ENCODE measurements around the gene ERBB4.

Gene ERBB4

DNA sequence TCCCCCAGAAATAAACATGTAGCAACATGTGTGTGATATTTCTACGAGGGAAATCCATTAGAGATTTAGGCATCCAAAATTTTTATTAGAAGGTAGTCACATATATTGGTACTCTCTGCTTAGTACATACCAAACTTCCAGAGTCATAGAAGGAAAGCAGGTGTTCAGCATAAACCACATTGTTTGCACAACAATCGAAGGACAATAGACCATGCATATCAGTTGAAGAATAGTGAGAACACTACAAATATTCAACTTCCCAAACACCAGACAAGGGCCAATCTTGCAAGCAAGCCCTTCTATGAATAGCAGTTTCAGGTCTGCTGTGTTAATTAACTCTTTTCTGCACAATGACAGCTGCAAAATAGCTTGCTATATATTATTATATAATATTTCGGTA lies 702.2 kb downstream of the ERBB4 start:
- Histone ChIP-seq H3K36me3 (ENCODE audit: insufficient read depth, low read length) (no peaks in the 10 kb centered on the region), H2AFZ (ENCODE audit: low read length) (no peak overlapping the region)

DNA sequence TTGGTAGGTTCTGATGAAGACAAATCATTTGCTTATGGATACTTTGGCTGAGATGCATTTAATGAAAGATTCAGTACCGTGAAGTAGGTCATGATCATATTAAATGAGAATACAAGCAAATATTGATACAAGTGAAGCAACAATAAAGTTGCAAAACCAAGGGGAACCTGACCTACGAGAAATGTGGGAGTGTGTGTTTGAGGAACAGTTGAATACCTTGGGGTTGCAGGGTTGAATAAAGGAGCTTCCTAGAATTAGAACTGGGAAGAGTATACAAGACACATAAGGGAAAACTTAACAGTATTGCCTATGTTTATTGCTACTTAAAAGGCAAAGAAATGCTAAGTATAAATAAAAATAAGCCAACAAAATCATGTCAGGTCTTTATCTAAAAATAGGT lies 702.9 kb downstream of the ERBB4 start:
- Histone ChIP-seq H3K79me2 (ENCODE audit: insufficient read depth, low read length) (no peaks in the 10 kb centered on the region), H3K36me3 (ENCODE audit: insufficient read depth, low read length) (no peaks in the 10 kb centered on the region), H3K27me3 (ENCODE audit: insufficient read depth, low read length, poor library complexity, severe bottlenecking) (no peaks in the 10 kb centered on the region), H3K4me1 (ENCODE audit: insufficient read depth, low read length, poor library complexity, severe bottlenecking) (peaks cover 23% of the 10 kb centered on the region), H3K9me3 (ENCODE audit: insufficient read depth, low read depth, low read length) (no peaks in the 10 kb centered on the region), H3K9ac (ENCODE audit: low read depth, low read length, poor library complexity, severe bottlenecking) (no peak overlapping the region), H3F3A (ENCODE audit: low read depth) (no peaks in the 10 kb centered on the region), H4K20me1 (ENCODE audit: insufficient read depth, low read length, poor library complexity, severe bottlenecking) (no peaks in the 10 kb centered on the region), H3K4me2 (ENCODE audit: low read depth, low read length, poor library complexity, severe bottlenecking) (peak overlapping the region; percentile 24), H3K4me3 (ENCODE audit: low read length, poor library complexity, severe bottlenecking) (no peak overlapping the region), H3K9me2 (replicated peaks; ENCODE audit: low read depth, low read length) (no peaks in the 10 kb centered on the region), H2AFZ (ENCODE audit: low read length) (no peak overlapping the region)
- TF ChIP-seq EZH2phosphoT487 (IDR thresholded peaks at IDR 0.05; ENCODE audit: borderline replicate concordance) (no peak), CTCF (conservative IDR thresholded peaks at IDR 0.05; ENCODE audit: low read length) (no peak)

More for the DNA sequence above, 702.2 kb downstream of the ERBB4 start:
- no peaks in the 10 kb centered on the region for H4K20me1 ChIP-seq (ENCODE audit: insufficient read depth, low read length, poor library complexity, severe bottlenecking)
- no peaks in the 10 kb centered on the region for H3K9me2 ChIP-seq (replicated peaks; ENCODE audit: low read depth, low read length)
- no peaks in the 10 kb centered on the region for H3K79me2 ChIP-seq (ENCODE audit: insufficient read depth, low read length)
- H3K27me3 ChIP-seq (ENCODE audit: insufficient read depth, low read length, poor library complexity, severe bottlenecking): no peaks in the 10 kb centered on the region
- no peak overlapping the region for H3K4me3 ChIP-seq (ENCODE audit: low read length, poor library complexity, severe bottlenecking)
- no peaks in the 10 kb centered on the region for H3F3A ChIP-seq (ENCODE audit: low read depth)
- no peak for TF ChIP-seq EZH2phosphoT487 (IDR thresholded peaks at IDR 0.05; ENCODE audit: borderline replicate concordance)
- no peak for TF ChIP-seq CTCF (conservative IDR thresholded peaks at IDR 0.05; ENCODE audit: low read length)
- H3K9me3 ChIP-seq (ENCODE audit: insufficient read depth, low read depth, low read length): no peaks in the 10 kb centered on the region
- H3K9ac ChIP-seq (ENCODE audit: low read depth, low read length, poor library complexity, severe bottlenecking): no peak overlapping the region
- peaks cover 23% of the 10 kb centered on the region for H3K4me1 ChIP-seq (ENCODE audit: insufficient read depth, low read length, poor library complexity, severe bottlenecking)
- H3K4me2 ChIP-seq (ENCODE audit: low read depth, low read length, poor library complexity, severe bottlenecking): no peak overlapping the region

GRCh38 chr2:211833582-211834279 lies 704.9 kb downstream of the ERBB4 start:
- Histone ChIP-seq H3K9me2 (replicated peaks; ENCODE audit: low read depth, low read length) (no peaks in the 10 kb centered on the region), H2AFZ (ENCODE audit: low read length) (no peak overlapping the region), H3K9me3 (ENCODE audit: insufficient read depth, low read depth, low read length) (no peaks in the 10 kb centered on the region), H3K4me3 (ENCODE audit: low read length, poor library complexity, severe bottlenecking) (no peak overlapping the region), H3F3A (ENCODE audit: low read depth) (no peaks in the 10 kb centered on the region), H3K27me3 (ENCODE audit: insufficient read depth, low read length, poor library complexity, severe bottlenecking) (no peaks in the 10 kb centered on the region), H3K9ac (ENCODE audit: low read depth, low read length, poor library complexity, severe bottlenecking) (no peak overlapping the region), H3K4me2 (ENCODE audit: low read depth, low read length, poor library complexity, severe bottlenecking) (no peak overlapping the region), H3K79me2 (ENCODE audit: insufficient read depth, low read length) (no peaks in the 10 kb centered on the region), H4K20me1 (ENCODE audit: insufficient read depth, low read length, poor library complexity, severe bottlenecking) (no peaks in the 10 kb centered on the region), H3K4me1 (ENCODE audit: insufficient read depth, low read length, poor library complexity, severe bottlenecking) (peaks cover 25% of the 10 kb centered on the region), H3K36me3 (ENCODE audit: insufficient read depth, low read length) (no peaks in the 10 kb centered on the region)
- TF ChIP-seq CTCF (conservative IDR thresholded peaks at IDR 0.05; ENCODE audit: low read length) (no peak), EZH2phosphoT487 (IDR thresholded peaks at IDR 0.05; ENCODE audit: borderline replicate concordance) (no peak)
